ENCODE data around the gene AATK. TPM values are rescaled to one million over a fixed set of nuclear protein-coding genes. Genes with fewer than 3 reads are reported as not detected.

AATK gene
- total and polyA plus RNA-seq, 9 of the 15 experiments (the other 6 are each of a cell fraction or from before 2014, with no cell fraction given), result 0.11 to 0.55 (median 0.38) TPM; not detected in 5

DNA sequence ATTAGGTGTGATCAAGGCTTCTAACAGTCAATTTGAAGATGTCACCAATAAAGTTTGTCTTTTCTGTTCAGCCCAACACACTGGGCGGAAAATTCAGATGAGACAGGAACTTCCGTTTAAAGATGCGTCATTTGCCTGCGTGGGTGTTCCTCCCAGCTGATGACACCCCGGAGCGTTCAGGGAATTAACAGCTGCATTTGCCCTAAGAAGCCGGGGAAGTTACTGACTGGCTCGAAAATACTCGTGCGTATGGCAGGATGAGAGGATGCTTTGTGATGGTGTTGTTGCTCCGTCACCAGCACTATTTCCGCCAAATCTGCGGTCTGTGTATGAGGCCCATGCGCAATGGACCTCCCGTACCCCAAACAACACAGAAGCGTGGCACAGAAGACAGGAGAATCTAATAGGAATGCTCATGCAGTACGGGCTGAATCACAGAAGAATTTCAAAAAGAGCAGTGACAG is 12.6 kb downstream of the AATK start (continued):
- TF ChIP-seq CREM (IDR thresholded peaks at IDR 0.05; ENCODE audit: low read depth) (peak; percentile 84), SRSF9 (IDR thresholded peaks at IDR 0.05; ENCODE audit: borderline replicate concordance, low read depth, low read length) (no peak), RBFOX2 (IDR thresholded peaks at IDR 0.05; ENCODE audit: low read depth, low read length) (peak; percentile 34; the same call in 1 of the 2 replicates), STAT5A (IDR thresholded peaks at IDR 0.05; ENCODE audit: borderline replicate concordance, low read length) (0 out of 2 replicates have a peak, but pooled peaks have one; percentile 37), ZNF561 (CRISPR knock-in tag; conservative IDR thresholded peaks at IDR 0.05) (no peak), TEAD2 (tag; IDR thresholded peaks at IDR 0.05) (no peak), PHF20 (IDR thresholded peaks at IDR 0.05; ENCODE audit: partially characterized antibody) (peak; percentile 38), MCM7 (IDR thresholded peaks at IDR 0.05) (no peak), GABPB2 (CRISPR knock-in tag; conservative IDR thresholded peaks at IDR 0.05) (no peak), CREB1 (IDR thresholded peaks at IDR 0.05) (peak; percentile 63), CREB1 (CRISPR knock-in tag; IDR thresholded peaks at IDR 0.05) (peak; percentile 50; the same call in 1 of the 2 replicates), EHMT2 (IDR thresholded peaks at IDR 0.05) (peak; percentile 35; the same call in 1 of the 2 replicates), ZFP91 (CRISPR knock-in tag; IDR thresholded peaks at IDR 0.05) (no peak), KHSRP (IDR thresholded peaks at IDR 0.05) (no peak), HDAC1 (IDR thresholded peaks at IDR 0.05) (peak in 1 of 2 experiments; percentile 42; a peak in 1 of 4 replicates), L3MBTL2 (IDR thresholded peaks at IDR 0.05) (peak; percentile 69; the same call in 1 of the 2 replicates), ESRRA (IDR thresholded peaks at IDR 0.05; ENCODE audit: borderline replicate concordance, low read depth) (no peak), ZNF175 (CRISPR knock-in tag; IDR thresholded peaks at IDR 0.05; ENCODE audit: low read depth) (peak; percentile 45; the same call in 1 of the 2 replicates), BRD9 (IDR thresholded peaks at IDR 0.05; ENCODE audit: low read depth, partially characterized antibody) (no peak), HES1 (IDR thresholded peaks at IDR 0.05; ENCODE audit: low read depth) (no peak), NFATC3 (IDR thresholded peaks at IDR 0.05) (no peak), SREBF2 (CRISPR knock-in tag; IDR thresholded peaks at IDR 0.05) (no peak), MBD2 (IDR thresholded peaks at IDR 0.05; ENCODE audit: borderline replicate concordance, low read depth) (no peak)
- TF ChIP-seq, protein P1, sequence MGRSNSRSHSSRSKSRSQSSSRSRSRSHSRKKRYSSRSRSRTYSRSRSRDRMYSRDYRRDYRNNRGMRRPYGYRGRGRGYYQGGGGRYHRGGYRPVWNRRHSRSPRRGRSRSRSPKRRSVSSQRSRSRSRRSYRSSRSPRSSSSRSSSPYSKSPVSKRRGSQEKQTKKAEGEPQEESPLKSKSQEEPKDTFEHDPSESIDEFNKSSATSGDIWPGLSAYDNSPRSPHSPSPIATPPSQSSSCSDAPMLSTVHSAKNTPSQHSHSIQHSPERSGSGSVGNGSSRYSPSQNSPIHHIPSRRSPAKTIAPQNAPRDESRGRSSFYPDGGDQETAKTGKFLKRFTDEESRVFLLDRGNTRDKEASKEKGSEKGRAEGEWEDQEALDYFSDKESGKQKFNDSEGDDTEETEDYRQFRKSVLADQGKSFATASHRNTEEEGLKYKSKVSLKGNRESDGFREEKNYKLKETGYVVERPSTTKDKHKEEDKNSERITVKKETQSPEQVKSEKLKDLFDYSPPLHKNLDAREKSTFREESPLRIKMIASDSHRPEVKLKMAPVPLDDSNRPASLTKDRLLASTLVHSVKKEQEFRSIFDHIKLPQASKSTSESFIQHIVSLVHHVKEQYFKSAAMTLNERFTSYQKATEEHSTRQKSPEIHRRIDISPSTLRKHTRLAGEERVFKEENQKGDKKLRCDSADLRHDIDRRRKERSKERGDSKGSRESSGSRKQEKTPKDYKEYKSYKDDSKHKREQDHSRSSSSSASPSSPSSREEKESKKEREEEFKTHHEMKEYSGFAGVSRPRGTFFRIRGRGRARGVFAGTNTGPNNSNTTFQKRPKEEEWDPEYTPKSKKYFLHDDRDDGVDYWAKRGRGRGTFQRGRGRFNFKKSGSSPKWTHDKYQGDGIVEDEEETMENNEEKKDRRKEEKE (IDR thresholded peaks at IDR 0.05; ENCODE audit: borderline replicate concordance in 1 of 2, control insufficient read depth in 1 of 2, low read depth in 2 of 2, low read length in 1 of 2), result no peak
- TF ChIP-seq, protein P2, sequence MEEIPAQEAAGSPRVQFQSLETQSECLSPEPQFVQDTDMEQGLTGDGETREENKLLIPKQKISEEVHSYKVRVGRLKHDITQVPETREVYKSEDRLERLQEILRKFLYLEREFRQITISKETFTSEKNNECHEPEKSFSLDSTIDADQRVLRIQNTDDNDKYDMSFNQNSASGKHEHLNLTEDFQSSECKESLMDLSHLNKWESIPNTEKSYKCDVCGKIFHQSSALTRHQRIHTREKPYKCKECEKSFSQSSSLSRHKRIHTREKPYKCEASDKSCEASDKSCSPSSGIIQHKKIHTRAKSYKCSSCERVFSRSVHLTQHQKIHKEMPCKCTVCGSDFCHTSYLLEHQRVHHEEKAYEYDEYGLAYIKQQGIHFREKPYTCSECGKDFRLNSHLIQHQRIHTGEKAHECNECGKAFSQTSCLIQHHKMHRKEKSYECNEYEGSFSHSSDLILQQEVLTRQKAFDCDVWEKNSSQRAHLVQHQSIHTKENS (CRISPR knock-in tag; IDR thresholded peaks at IDR 0.05), result no peak
